Endothelial cell (in vitro differentiated cells): ENCODE measurements around the gene ARMC3. TPM values are rescaled to one million over a fixed set of nuclear protein-coding genes. Genes with fewer than 3 reads are reported as not detected.
"Not testable (repeated sequence)": the region's sequence is repeated elsewhere in the genome, so short reads cannot be mapped to it uniquely, and the experiment has no call there.

ENCODE experiments used
- DNase-seq: peaks from one replicate; pipeline ENCODE4 v3.0.0; 2021; ENCODE audit warnings: low spot score
- H3K27ac Mint-ChIP-seq: one replicate; pipeline ENCODE4 v1.8.0; 2021; ENCODE audit warnings: mixed read lengths, inconsistent platforms; ENCODE audit not compliant: unreplicated experiment
- H3K27me3 Mint-ChIP-seq: one replicate; pipeline ENCODE4 v1.8.0; 2021; ENCODE audit warnings: mild to moderate bottlenecking, moderate library complexity, mixed read lengths, inconsistent platforms; ENCODE audit not compliant: unreplicated experiment
- H3K36me3 Mint-ChIP-seq: one replicate; pipeline ENCODE4 v1.8.0; 2021; ENCODE audit warnings: mild to moderate bottlenecking, low read depth, mixed read lengths, inconsistent platforms; ENCODE audit not compliant: unreplicated experiment
- H3K4me1 Mint-ChIP-seq: one replicate; pipeline ENCODE4 v1.8.0; 2021; ENCODE audit warnings: mild to moderate bottlenecking, mixed read lengths, inconsistent platforms; ENCODE audit not compliant: unreplicated experiment
- H3K4me3 Mint-ChIP-seq: one replicate; pipeline ENCODE4 v1.8.0; 2021; ENCODE audit warnings: mild to moderate bottlenecking, mixed read lengths, inconsistent platforms; ENCODE audit not compliant: unreplicated experiment
- H3K9me3 Mint-ChIP-seq: one replicate; pipeline ENCODE4 v1.8.0; 2021; ENCODE audit warnings: mixed read lengths, inconsistent platforms; ENCODE audit not compliant: unreplicated experiment
- total RNA-seq: library from RNA; stranded (reverse); fragmentation: NEBNext Ultra II Directional; extraction: Animal tissue kit (Norgen Biotek cat#: 25700); gene quantifications from one replicate; pipeline ENCODE4 v1.2.1, GENCODE V29; 2021; ENCODE audit not compliant: unreplicated experiment
- TF ChIP-seq, protein P1 (sequence below): fragments of 200-600 bp; sonication (generic); IDR thresholded peaks from one replicate; pipeline ENCODE4 v1.5.0; 2021; ENCODE audit warnings: antibody characterized with exemption; ENCODE audit not compliant: unreplicated experiment

ARMC3 gene
- total RNA-seq, 1 donor from 2014 or later: 2.1 TPM

DNA sequence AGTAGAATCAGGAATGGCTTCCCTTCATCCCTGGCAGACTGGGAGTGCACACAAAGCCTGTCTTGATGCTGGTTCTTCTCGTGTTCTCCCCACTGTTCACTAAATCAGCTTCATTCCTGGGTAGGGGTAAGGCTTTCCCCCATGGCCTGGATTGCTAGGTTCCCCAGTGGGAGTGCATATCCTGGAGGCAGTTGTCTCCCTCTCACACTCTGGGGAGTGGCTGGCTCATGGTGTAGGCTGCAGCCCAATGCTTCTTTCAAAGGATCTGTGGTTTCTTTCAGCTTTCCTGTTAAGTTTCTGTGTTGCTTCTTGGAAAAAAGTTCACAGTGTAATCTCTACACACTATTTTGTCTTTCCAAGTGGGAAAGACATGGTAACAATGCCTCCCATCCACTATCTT is 32.6 kb upstream of the ARMC3 start:
- Mint-ChIP-seq H3K27ac (no peak overlapping the region), H3K36me3 (peaks cover 4% of the 10 kb centered on the region), H3K9me3 (peaks cover 17% of the 10 kb centered on the region), H3K4me3 (no peak overlapping the region), H3K4me1 (no peaks in the 10 kb centered on the region), H3K27me3 (peaks cover 2% of the 10 kb centered on the region)
- TF ChIP-seq, protein P1, sequence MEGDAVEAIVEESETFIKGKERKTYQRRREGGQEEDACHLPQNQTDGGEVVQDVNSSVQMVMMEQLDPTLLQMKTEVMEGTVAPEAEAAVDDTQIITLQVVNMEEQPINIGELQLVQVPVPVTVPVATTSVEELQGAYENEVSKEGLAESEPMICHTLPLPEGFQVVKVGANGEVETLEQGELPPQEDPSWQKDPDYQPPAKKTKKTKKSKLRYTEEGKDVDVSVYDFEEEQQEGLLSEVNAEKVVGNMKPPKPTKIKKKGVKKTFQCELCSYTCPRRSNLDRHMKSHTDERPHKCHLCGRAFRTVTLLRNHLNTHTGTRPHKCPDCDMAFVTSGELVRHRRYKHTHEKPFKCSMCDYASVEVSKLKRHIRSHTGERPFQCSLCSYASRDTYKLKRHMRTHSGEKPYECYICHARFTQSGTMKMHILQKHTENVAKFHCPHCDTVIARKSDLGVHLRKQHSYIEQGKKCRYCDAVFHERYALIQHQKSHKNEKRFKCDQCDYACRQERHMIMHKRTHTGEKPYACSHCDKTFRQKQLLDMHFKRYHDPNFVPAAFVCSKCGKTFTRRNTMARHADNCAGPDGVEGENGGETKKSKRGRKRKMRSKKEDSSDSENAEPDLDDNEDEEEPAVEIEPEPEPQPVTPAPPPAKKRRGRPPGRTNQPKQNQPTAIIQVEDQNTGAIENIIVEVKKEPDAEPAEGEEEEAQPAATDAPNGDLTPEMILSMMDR: no peak
- no peak for DNase-seq

DNA sequence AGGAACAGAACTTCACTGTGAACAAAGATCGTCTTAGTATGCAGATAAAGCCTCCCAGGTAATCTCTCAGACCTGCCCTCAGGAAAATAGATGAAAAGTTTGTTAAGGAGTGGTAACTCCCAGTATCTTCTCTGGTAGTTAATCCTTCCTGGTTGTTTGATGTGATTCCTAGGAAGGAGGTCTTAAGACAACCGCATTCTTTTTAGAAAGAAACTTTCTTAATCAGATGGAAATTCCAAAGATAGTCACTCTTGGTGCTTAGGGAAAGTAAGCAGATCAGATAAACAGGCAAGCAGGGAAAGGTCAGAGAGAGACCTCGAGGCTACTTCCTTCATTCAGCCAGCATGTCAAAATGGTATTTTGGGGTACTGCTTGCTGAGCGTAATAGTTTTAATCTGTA is 30.5 kb upstream of the ARMC3 start:
- peaks cover 2% of the 10 kb centered on the region for H3K27me3 Mint-ChIP-seq
- H3K36me3 Mint-ChIP-seq: peaks cover 4% of the 10 kb centered on the region
- H3K9me3 Mint-ChIP-seq: peaks cover 7% of the 10 kb centered on the region
- DNase-seq: no peak
- H3K4me1 Mint-ChIP-seq: no peaks in the 10 kb centered on the region
- TF ChIP-seq, protein P1: no peak
- H3K27ac Mint-ChIP-seq: no peak overlapping the region
- H3K4me3 Mint-ChIP-seq: no peak overlapping the region

DNA sequence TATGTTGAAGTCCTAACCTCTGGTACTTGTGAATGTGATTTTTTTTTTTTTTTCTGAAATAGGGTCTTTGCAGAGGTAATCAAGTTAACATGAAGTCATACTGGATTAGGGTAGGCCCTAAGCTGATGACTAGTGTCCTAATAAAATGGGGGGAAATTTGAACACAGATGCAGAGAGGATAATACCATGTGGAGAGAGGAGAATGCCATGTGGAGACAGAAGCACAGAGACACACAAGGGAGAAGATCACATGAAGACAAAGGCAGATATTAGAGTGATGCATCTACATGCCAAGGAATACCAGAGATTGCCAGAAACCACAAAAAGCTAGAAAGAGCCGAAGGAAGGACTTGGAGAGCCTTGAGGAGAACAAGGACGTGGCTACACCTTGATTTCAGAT is 28.5 kb upstream of the ARMC3 start:
- H3K27me3 Mint-ChIP-seq: peaks cover 2% of the 10 kb centered on the region
- DNase-seq: no peak
- no peaks in the 10 kb centered on the region for H3K4me1 Mint-ChIP-seq
- TF ChIP-seq, protein P1: no peak
- H3K9me3 Mint-ChIP-seq: no peaks in the 10 kb centered on the region
- H3K27ac Mint-ChIP-seq: no peak overlapping the region
- H3K36me3 Mint-ChIP-seq: no peaks in the 10 kb centered on the region
- no peak overlapping the region for H3K4me3 Mint-ChIP-seq

DNA sequence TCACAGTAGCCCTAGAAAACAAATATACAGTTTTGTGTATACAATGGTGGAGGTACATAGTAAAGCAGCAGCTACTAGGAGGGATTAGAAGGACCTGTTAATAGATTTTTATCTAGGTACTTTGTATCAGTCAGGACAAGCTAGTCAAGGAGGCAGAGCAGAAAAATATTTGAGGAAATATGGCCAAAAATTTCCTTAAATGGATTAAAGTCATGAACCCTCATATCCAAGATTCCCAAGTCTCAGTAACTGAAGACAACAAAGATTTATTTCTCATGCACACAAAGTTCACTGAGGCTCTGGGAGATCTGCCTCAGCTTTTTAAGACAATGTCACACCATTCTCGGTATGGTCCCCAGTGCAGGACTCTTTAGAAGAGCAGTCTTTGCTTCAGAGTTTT is 28.1 kb upstream of the ARMC3 start:
- TF ChIP-seq, protein P1: no peak

DNA sequence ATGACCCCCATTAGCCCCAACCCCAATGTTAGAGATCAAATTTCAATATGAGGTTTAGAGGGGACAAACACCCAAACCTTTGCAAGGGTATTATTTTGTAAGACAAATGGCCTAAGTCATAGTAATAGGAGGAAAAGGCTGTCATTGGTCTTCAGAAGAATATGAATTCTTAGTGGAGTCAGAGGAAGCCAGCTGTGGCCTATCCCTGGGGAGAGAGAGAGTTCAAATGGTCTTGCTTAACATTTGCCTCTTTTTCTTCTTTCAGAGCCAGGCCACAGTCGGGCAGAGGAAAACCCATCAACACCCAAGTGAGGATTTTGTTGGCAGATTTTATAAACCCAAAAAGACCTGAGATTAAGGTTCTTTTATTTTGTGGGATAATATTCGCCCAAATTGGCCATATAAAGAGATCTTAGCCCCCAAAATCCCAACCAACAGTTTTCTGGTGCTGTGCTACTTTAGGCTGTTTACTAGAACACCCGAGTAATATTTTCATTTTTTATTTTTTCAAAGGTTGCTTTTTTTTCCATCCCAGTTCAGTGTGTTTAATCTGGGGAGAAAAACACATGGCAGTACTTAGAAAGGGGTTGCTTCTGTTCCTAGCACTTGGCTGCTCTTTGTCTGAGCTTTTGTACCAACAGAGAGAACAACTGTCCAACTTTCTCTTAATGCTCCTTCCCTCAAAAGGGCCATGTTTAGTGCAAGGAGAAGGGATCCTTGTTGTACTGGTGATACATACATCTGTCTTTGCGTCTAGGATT is 26.8 kb upstream of the ARMC3 start:
- peaks cover 2% of the 10 kb centered on the region for H3K27me3 Mint-ChIP-seq
- no peak overlapping the region for H3K4me3 Mint-ChIP-seq
- H3K36me3 Mint-ChIP-seq: no peaks in the 10 kb centered on the region
- H3K4me1 Mint-ChIP-seq: no peaks in the 10 kb centered on the region
- H3K9me3 Mint-ChIP-seq: no peaks in the 10 kb centered on the region
- TF ChIP-seq, protein P1: no peak
- DNase-seq: no peak
- H3K27ac Mint-ChIP-seq: no peak overlapping the region

More for the DNA sequence above, 28.1 kb upstream of the ARMC3 start:
- peaks cover 2% of the 10 kb centered on the region for H3K27me3 Mint-ChIP-seq
- no peak overlapping the region for H3K27ac Mint-ChIP-seq
- no peaks in the 10 kb centered on the region for H3K36me3 Mint-ChIP-seq
- H3K9me3 Mint-ChIP-seq: no peaks in the 10 kb centered on the region
- H3K4me3 Mint-ChIP-seq: no peak overlapping the region
- H3K4me1 Mint-ChIP-seq: no peaks in the 10 kb centered on the region
- no peak for DNase-seq

DNA sequence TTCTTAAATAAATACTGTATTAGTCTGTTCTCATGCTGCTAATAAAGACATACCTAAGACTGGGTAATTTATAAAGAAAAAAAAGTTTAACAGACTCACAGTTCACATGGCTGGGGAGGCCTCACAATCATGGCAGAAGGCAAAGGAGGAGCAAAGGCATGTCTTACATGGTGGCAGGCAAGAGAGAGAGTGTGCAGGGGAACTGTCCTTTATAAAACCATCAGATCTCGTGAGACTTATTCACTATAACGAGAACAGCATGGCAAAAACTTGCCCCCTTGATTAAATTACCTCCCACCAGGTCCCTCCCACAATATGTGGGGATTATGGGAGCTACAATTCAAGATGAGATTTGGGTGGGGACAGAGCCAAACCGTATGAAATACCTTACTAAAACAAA is 25.7 kb upstream of the ARMC3 start:
- not testable (repeated sequence) for H3K4me3 Mint-ChIP-seq, H3K27ac Mint-ChIP-seq, H3K27me3 Mint-ChIP-seq, H3K36me3 Mint-ChIP-seq, H3K4me1 Mint-ChIP-seq, DNase-seq, H3K9me3 Mint-ChIP-seq
